NCI-H82 (cell line): Measurements from ENCODE around the gene ALOX15B.
A peak's percentile ranks its signal among the peaks of the same experiment; 100 is the strongest.
"Not testable (repeated sequence)": the region's sequence is repeated elsewhere in the genome, so short reads cannot be mapped to it uniquely, and the experiment has no call there.

Experiments used
- DNase-seq: peaks from one replicate; lab custom pipeline; 2025; lab: John Stamatoyannopoulos, UW

ALOX15B gene

GRCh38 chr17:8041249-8041928, 2.5 kb downstream of the ALOX15B start:
- DNase-seq, result peak; percentile 91

GRCh38 chr17:8041979-8042378, 3.1 kb downstream of the ALOX15B start:
- DNase-seq, result peak; percentile 37

DNA sequence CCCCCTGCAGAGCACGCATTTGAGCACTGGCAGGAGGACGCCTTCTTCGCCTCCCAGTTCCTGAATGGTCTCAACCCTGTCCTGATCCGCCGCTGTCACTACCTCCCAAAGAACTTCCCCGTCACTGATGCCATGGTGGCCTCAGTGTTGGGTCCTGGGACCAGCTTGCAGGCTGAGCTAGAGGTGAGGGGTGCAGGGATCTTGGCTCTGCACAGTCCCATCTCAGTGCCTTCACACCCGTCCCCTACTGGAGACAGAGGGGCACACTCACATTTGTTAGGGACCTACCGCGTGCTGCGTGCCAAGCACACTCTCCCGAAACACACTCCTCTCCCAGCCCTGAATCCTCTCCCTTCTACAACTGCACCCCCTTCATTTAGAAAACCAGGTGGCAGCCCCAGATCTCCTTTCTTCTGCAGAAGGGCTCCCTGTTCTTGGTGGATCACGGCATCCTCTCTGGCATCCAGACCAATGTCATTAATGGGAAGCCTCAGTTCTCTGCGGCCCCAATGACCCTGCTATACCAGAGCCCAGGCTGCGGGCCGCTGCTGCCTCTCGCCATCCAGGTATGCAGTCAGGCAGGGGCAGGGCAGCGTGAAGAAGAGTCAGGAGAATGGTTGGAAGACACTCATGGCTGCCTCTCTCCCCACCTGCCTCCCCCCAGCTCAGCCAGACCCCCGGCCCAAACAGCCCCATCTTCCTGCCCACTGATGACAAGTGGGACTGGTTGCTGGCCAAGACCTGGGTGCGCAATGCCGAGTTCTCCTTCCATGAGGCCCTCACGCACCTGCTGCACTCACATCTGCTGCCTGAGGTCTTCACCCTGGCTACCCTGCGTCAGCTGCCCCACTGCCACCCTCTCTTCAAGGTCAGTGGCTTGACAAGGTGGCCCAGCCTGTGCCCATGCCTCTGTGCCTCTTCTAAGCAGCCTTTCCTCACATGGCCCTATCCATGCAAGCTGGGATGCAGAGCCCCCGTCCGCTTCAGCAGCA, 6.3 kb downstream of the ALOX15B start:
- no peak for DNase-seq

GRCh38 chr17:8046306-8046928, 7.6 kb downstream of the ALOX15B start:
- no peak for DNase-seq

- DNase-seq, result no peak
These were observed 8.3 kb downstream of the ALOX15B start for GRCh38 chr17:8046929-8047768.

DNA sequence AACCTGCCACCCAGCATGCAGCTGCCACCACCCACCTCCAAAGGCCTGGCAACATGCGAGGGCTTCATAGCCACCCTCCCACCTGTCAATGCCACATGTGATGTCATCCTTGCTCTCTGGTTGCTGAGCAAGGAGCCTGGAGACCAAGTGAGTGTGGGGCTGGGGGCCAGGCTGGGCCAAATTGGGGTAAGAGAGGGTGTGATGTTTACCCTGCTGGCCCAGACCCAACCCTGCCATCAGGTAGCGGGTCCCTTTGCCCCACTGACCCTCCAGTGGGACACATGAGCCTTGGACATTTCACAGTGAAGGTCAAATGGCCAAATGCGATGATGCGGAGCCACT, 8.9 kb downstream of the ALOX15B start:
- no peak for DNase-seq

- DNase-seq, result no peak
These were observed 9.4 kb downstream of the ALOX15B start for GRCh38 chr17:8048236-8048635.

GRCh38 chr17:8048736-8049135, 9.9 kb downstream of the ALOX15B start:
- no peak for DNase-seq

DNA sequence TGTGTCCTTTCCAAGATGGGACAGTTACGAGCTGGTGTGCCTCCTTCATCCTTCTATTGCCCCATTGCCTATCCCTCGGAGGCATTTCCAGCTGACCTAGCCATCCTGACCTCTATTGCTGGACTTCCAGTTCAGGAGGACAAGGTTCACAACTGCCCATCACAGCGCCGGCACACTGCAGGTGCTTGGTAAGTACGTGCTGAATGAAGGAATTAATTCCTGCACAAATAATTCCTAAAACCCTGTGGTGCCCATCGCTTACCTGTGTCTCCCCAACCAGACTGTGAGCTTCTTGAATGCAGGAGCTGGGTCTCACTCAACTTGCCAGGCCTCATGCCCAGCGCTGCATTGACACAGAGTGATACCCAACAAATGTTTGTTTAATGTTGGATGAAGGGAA, 13.0 kb downstream of the ALOX15B start:
- DNase-seq, result no peak

DNA sequence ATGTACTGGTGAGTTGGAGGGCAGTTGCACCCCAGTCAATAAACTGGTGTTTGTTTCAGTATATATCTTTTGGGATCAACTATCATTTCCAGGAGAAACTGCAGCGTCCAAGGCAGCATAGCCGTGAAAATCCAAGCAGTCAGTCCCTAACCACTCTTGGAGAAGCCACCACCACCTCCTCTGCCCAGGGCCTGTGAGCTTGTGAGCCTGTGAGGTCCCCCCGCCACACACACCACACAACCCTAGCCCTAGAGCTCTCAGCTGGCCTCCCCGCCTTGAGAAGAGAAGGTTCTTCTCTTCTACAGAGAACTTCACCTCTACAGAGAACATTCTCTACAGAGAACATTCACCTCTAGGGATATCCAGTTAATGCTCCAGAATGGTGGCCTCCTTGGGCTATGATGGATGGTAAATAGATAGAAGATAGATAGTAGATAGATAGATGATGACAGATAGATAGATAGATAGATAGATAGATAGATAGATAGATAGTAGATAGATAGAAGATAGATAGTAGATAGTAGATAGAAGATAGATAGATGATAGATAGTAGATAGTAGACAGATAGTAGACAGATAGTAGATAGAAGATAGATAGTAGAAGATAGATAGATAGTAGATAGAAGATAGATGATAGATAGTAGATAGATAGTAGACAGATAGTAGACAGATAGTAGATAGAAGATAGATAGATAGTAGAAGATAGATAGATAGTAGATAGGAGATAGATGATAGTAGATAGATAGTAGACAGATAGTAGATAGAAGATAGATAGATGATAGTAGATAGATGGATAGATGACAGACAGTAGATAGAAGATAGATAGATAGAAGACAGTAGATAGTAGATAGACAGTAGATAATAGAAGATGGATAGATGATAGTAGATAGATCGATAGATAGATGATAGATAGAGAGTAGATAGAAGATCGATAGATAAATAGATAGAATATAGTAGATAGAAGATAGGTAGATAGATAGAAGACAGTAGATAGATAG, 13.7 kb downstream of the ALOX15B start:
- no peak for DNase-seq

- DNase-seq, result no peak
These were observed 14.7 kb downstream of the ALOX15B start for GRCh38 chr17:8053600-8053999.

DNA sequence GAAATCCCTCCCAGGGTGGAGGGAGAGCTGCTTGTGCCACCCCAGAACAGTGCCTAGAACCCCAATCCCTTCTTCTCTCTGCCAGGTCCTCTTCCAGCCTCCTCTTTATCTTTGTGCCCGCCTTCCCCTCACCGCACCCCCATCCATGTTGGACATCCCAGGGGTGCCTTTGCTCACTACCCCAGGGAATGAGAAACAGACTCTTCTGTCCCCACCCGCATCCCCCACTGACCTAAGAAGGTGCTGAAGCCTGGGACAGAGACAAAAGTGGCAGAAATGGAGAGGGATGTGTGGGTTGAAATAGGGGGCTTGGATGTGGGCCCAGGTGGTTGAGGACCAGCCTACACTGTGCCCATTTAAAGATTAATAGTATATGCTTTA, 17.0 kb downstream of the ALOX15B start:
- DNase-seq, result no peak

DNA sequence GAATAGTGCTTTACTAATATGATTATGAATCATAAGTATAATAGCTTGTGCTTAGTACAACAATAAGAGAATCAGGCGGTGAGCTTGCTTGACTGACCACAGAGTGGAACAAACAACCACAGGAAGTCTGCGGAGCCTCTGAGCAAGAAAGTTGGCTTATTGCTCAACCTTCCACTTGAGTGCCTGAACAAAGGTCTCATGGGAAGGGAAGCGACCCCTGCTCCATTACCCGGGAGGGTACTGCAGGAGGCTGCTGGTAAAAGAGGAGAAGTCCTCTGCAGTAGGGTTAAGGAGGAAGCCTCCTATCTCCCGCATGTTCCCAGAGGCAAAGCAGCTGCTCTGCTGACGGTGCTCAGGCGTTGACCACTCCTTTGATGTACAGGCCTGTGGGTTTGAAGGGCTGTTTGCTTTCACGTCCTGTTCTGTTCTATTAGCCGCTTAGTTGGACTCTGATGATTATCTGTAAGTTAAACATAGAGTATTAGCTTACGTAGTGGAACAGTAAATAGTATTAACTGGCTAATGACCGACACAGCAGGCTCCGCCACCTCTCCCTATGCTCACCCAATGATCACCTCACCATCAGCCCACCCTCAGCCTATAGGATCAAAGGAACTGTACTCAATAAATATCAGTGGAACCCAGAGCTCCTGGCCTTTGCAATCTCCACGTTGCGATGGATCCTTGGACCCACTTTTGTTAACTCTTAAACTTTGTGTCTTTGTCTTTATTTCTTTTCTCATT, 17.5 kb downstream of the ALOX15B start:
- DNase-seq, result peak; percentile 97

DNA sequence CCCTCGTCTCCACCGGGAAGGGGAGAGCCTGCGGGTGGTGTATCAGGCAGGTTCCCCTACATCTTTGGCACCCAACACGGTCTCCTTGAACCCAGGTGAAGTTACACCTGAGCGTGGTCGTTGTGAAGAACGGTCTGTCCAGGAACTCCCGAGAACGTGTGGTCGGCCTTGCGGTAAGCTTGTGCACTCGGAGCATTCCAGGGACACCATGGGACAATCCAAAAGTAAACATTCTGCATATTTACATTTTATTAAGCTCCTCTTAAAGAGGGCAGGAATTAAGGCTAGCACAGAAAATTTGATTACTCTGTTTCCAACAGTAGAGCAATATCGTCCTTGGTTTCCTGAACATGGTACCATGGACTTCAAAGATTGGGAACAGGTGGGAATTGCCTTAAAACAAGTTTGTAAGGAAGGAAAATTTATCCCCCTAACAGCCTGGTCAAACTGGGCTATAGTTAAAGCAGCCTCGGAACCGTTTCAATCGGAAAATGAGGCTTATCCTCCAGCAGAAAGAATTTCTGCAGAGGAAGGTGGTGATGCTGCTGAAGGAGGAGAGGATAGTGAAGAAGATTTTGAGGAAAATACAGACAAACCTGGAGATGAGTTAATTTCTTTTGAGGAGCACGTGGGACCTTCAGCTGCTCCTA, 18.2 kb downstream of the ALOX15B start:
- DNase-seq, result no peak

DNA sequence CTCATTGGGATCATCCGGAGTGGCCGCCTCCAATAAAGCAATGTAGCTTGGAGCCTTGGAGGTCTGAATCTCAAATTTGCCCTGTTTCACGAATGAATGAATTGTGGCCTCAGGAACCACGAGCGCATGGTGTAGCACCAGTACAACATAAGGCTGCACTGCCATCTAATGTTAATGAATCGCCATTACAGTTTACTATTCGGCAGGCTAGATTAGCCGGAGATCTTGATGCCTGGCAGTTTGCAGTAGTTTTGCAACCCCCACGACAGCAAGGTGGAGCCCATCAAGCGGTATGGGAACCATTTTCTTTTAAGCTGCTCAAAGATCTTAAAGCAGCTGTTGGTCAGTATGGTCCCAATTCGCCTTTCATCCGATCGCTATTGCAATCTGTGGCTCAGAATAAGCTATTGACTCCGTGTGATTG, 18.8 kb downstream of the ALOX15B start:
- peak; percentile 99 for DNase-seq

GRCh38 chr17:8059131-8059530, 20.3 kb downstream of the ALOX15B start:
- no peak for DNase-seq

GRCh38 chr17:8060274-8060673, 21.4 kb downstream of the ALOX15B start:
- DNase-seq, result peak; percentile 93

DNA sequence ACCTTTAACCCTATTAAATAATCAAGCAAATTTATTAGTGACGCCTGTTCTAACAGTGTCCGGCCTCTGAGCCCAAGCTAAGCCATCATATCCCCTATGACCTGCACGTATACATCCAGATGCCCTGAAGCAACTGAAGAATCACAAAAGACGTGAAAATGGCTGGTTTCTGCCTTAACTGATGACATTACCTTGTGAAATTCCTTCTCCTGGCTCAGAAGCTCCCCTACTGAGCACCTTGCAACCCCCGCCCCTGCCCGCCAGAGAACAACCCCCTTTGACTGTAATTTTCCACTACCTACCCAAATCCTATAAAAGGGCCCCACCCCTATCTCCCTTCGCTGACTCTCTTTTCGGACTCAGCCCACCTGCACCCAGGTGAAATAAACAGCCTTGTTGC, 23.0 kb downstream of the ALOX15B start:
- DNase-seq, result not testable (repeated sequence)

- DNase-seq, result no peak
These were observed 23.6 kb downstream of the ALOX15B start for GRCh38 chr17:8062435-8062806.
